ENCODE results near the gene IPPK.
"Not testable (repeated sequence)": the region's sequence is repeated elsewhere in the genome, so short reads cannot be mapped to it uniquely, and the experiment has no call there.

The IPPK gene

GRCh38 chr9:92638621-92639101, 31.3 kb downstream of the IPPK start:
- no peak for DNase-seq (ENCODE audit: low read depth in 1 of 2, low spot score in 1 of 2)

DNA sequence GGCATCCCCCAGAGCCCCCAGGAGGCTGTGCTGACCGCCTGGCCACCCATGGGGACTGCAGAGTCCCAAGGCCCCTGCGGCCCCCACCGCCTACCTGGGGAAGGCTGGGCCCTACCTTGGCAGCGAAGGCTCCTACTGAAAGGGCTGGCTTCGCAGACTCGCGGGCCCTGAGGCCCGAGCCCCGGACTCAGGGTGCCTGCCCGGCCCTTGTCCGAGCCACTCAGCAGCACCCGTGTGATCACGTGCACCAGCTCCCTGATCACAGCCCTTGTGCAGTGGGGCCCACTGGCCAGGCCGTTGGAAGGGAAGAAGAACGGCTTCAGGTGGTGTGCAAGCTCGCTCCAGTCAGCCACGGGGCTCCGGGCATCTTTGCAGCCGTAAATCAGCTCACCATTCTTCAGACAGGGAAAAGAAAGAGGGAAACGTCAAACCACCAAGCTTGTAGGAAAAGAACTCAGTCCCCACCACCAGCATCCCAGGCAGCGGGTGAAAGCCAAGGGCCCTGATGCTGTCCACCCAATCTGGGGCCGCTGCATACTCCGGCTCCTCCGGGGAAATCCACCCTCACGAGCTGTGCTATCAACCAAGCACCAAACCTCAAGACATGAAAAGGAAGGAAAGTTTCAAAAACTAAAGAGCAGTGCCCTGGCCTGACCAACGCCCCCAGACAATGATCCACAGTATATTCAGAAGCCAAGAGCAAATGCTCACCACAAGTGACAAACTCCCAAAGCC, 31.9 kb downstream of the IPPK start:
- no peak for DNase-seq (ENCODE audit: low read depth in 1 of 2, low spot score in 1 of 2)

DNA sequence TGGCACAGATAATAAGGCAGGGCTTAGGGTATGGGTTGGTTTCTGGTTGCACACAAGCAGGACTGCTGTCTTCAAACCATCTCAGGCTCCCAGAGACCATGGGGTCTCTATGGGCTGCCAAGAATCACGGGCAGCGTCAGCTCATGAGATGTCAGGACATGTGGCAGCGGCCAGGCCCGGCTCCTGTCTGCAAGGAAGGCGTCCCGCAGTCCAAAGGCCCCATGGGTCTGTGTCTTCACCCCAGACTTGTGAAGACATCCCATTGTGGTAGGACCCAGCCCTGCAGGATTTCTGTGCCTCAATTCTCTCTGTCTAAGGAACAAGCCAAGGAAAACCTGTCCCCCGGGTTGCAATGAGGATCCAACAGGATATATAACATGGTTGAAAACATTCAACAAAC, 32.6 kb downstream of the IPPK start:
- DNase-seq (ENCODE audit: low read depth in 1 of 2, low spot score in 1 of 2): no peak

DNA sequence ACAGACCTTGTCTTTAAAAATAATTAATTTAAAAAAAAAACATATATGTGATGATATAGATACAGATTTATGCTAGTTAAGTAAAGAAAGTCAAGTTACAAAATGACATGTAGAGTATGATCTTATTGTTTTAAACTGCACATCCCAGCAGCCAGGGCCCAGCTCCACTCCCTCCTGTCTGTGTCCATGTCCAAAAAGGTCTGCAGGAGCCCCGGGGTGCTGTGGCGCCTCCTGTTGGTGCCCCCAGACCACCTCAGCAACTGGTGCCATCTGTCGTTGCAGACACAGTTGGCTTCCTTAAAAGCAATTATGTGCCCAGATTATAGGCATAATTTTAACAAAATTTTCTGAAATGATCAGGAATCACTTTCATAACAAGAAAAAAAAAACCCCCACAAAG, 33.3 kb downstream of the IPPK start:
- no peak for DNase-seq (ENCODE audit: low read depth in 1 of 2, low spot score in 1 of 2)

- no peak for DNase-seq (ENCODE audit: low read depth in 1 of 2, low spot score in 1 of 2)
These were observed 34.2 kb downstream of the IPPK start for GRCh38 chr9:92635760-92636159.

DNA sequence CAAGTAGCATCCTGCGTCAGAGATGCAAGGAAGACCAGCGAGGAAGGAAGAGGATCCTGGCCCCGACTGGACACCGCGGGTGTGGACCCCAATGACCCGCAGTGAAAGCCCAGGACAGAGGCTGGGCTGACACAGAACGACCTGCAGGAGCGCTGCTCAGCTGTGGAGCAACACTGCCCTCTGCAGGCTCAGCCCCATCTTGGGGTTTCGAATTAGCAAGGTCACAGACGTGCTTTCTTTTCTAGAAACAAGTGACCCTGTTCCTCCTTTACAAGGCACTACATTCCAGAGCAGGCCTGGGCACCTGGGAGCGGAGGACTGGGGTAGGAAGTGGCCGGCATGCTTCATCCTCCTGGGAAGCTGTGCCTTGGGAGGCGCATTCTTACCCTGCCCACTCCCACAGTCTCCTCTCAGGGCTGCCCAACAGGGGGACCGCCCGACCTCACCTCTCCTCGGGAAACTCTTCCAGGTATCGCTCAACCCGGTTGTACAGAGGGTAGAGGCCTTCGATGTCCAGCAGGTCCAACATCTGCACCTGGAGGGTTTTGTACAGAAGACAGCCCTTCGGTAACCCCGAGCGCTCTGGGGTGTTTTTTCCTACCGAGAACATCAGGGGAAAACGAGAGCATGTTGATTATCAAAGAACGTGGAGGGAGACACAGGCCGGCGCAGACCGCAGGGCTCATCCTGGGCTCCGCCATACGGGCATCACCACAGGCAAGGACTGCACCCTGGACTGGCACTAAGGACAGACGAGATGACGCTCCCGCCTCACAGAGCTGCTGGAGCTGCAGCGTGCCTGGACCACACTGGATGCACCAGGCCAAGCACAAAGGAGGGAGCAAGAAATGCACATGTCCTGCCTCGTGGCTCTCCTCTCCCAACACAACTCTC, 35.0 kb downstream of the IPPK start:
- DNase-seq (ENCODE audit: low read depth in 1 of 2, low spot score in 1 of 2): peak; percentile 25 to 30

- no peak for DNase-seq (ENCODE audit: low read depth in 1 of 2, low spot score in 1 of 2)
These were observed 36.2 kb downstream of the IPPK start for GRCh38 chr9:92633614-92634278.

- no peak for DNase-seq (ENCODE audit: low read depth in 1 of 2, low spot score in 1 of 2)
These were observed 37.3 kb downstream of the IPPK start for GRCh38 chr9:92632641-92633040.

DNA sequence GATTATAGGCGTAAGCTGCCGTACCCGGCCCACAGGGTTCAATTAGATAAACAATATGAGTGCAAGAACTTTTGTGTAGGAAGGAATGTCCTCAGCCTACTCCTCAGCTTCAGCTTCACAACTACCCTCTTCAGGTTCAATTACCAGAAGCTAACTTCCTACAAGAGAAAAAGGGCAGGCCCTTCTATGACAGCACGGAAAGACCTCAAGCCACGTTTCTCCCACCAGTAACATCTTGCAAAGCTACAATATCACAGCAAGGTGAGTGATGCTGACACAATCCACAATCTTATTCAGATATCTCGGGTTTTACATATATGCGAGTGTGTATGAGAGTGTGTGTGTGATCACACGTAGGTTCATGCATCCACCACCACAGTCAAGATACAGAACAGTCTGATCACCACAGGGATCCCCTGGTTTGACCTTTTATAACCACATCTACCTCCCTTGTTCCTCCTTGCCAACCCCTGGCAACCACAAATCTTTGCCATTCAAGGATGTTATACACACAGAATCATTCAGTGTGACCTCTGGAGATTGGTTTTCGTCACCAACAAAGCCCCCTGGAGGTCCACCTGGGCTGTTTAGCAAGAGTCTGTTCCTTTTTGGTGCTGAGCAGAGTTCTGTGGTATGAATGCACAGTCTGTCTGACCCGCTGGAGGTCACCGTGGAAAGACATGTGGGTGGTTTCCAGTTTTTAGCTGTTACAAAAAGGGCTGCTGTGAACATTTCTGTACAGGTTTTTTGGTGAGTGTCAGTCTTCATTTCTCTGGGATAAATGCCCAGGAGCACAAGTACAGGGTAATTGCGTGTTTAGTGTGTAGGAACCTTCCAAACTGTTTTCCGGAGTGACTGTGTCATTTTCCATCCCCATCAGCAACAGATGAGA, 38.2 kb downstream of the IPPK start:
- DNase-seq (ENCODE audit: low read depth in 1 of 2, low spot score in 1 of 2): no peak

DNA sequence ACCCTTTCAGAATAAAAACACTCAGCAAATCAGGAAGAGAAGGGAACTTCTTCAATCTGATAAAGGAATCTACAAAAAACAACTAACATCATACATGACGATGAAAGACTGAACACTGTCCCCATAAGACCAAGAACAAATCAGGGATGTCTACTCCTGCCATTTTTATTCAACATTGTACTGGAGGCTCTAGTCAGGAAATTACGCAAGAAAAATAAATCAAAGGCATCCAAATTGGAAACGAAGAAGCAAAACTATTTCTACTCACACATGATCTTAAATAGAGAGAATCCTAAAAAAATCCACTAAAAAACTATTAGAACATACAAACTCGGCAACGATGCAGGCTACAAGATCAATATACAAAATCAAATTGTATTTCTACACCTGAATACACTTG, 42.3 kb downstream of the IPPK start:
- no peak for DNase-seq (ENCODE audit: low read depth in 1 of 2, low spot score in 1 of 2)

- DNase-seq (ENCODE audit: low read depth in 1 of 2, low spot score in 1 of 2): no peak
These were observed 43.4 kb downstream of the IPPK start for GRCh38 chr9:92626484-92626883.

GRCh38 chr9:92623936-92624335, 46.0 kb downstream of the IPPK start:
- not testable (repeated sequence) for DNase-seq (ENCODE audit: low read depth in 1 of 2, low spot score in 1 of 2)

DNA sequence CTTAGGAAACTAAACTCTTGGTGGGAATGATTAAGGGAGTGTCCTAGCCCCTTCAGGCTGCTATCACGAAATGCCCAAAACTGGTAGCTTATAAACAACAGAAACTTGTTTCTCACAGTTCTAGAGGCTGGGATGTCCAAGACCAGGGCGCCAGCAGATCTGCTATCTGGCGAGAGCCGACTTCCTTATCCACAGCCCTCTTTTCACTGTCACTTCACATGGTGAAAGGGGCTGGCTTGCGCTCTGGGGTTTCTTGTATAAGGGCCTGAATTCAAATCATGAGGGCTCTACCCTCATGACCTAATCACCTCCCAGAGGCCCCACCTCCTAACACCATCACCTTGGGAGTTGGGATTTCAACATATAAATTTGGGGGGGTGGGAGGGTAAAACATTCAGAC, 49.1 kb downstream of the IPPK start:
- no peak for DNase-seq (ENCODE audit: low read depth in 1 of 2, low spot score in 1 of 2)

- no peak for DNase-seq (ENCODE audit: low read depth in 1 of 2, low spot score in 1 of 2)
These were observed 50.2 kb downstream of the IPPK start for GRCh38 chr9:92619601-92620300.

- DNase-seq (ENCODE audit: low read depth in 1 of 2, low spot score in 1 of 2): no peak
These were observed 51.2 kb downstream of the IPPK start for GRCh38 chr9:92618633-92619225.

GRCh38 chr9:92617951-92618510, 51.9 kb downstream of the IPPK start:
- no peak for DNase-seq (ENCODE audit: low read depth in 1 of 2, low spot score in 1 of 2)

- no peak for DNase-seq (ENCODE audit: low read depth in 1 of 2, low spot score in 1 of 2)
These were observed 52.6 kb downstream of the IPPK start for GRCh38 chr9:92617195-92617813.

- DNase-seq (ENCODE audit: low read depth in 1 of 2, low spot score in 1 of 2): no peak
These were observed 53.2 kb downstream of the IPPK start for GRCh38 chr9:92616655-92617111.

GRCh38 chr9:92616199-92616641, 53.7 kb downstream of the IPPK start:
- no peak for DNase-seq (ENCODE audit: low read depth in 1 of 2, low spot score in 1 of 2)
